IMR-90 (cell line): Measurements from ENCODE around the gene SLC43A2. TPM values are rescaled to one million over a fixed set of nuclear protein-coding genes. Genes with fewer than 3 reads are reported as not detected.
A peak's percentile ranks its signal among the peaks of the same experiment; 100 is the strongest.

Experiments
- ATAC-seq: fragments of 200-7000 bp; cut with Tn5 transposase; 2 replicates; pipeline ENCODE4 v1.9.1; 2020; ENCODE audit warnings: low read depth, mild to moderate bottlenecking, moderate library complexity
- BruUV-seq: library from RNA; stranded (reverse); fragments of 400-500 nt; replicated peaks from 2 replicates; lab custom pipeline; 2021; lab: Mats Ljungman, UMichigan
- CTCF ChIA-PET: fragments of 300-600 bp; formaldehyde crosslinking; extraction: SDS; loops from one replicate; lab custom pipeline; 2021; ENCODE audit warnings: antibody characterized with exemption; lab: Yijun Ruan, JAX
- POLR2A ChIA-PET: fragments of 300-600 bp; sonication (Branson Sonifier 250); formaldehyde crosslinking; loops from one replicate; lab custom pipeline; 2022; ENCODE audit warnings: antibody characterized with exemption; ENCODE audit not compliant: unreplicated experiment; lab: Charles Lee
- DNase-seq: peaks from one replicate; pipeline ENCODE4 v3.0.0; 2013
- H2AFZ ChIP-seq: replicated peaks from 2 replicates; pipeline ENCODE3; 2013; ENCODE audit warnings: low read length, mild to moderate bottlenecking; ENCODE audit not compliant: poor library complexity
- H2AK5ac ChIP-seq: 2 replicates; pipeline ENCODE4 v1.6.1; 2013; ENCODE audit warnings: low read depth, low read length, inconsistent platforms
- H2AK9ac ChIP-seq: replicated peaks from 2 replicates; pipeline ENCODE3; 2013; ENCODE audit warnings: mild to moderate bottlenecking, low read depth, low read length, moderate library complexity; ENCODE audit not compliant: poor library complexity
- H2BK120ac ChIP-seq: 2 replicates; pipeline ENCODE4 v1.6.1; 2013; ENCODE audit warnings: low read depth, low read length, inconsistent platforms
- H2BK15ac ChIP-seq: 3 replicates; pipeline ENCODE4 v1.6.1; 2013; ENCODE audit warnings: low read depth, low read length, inconsistent platforms
- H2BK20ac ChIP-seq: 2 replicates; pipeline ENCODE4 v1.6.1; 2013; ENCODE audit warnings: low read depth, mild to moderate bottlenecking, inconsistent platforms, low read length, moderate library complexity
- H2BK5ac ChIP-seq: 2 replicates; pipeline ENCODE4 v1.6.1; 2013; ENCODE audit warnings: mild to moderate bottlenecking, low read depth, low read length, inconsistent platforms; ENCODE audit not compliant: poor library complexity, severe bottlenecking
- H3K14ac ChIP-seq: replicated peaks from 2 replicates; pipeline ENCODE4 v1.6.1; 2013; ENCODE audit warnings: low read depth, low read length, inconsistent platforms
- H3K18ac ChIP-seq: 2 replicates; pipeline ENCODE4 v1.6.1; 2013; ENCODE audit warnings: low read depth, low read length, control low read depth
- H3K23ac ChIP-seq: 2 replicates; pipeline ENCODE4 v1.6.1; 2013; ENCODE audit warnings: low read depth, low read length, inconsistent platforms
- H3K27ac ChIP-seq: 2 replicates; pipeline ENCODE4 v1.5.1; 2013; ENCODE audit warnings: mild to moderate bottlenecking, control low read depth, low read length; ENCODE audit not compliant: insufficient read depth
- H3K27me3 ChIP-seq: 2 replicates; pipeline ENCODE4 v1.6.1; 2013; ENCODE audit warnings: low read length; ENCODE audit not compliant: control insufficient read depth, insufficient read depth
- H3K36me3 ChIP-seq: 2 replicates; pipeline ENCODE4 v1.6.1; 2013; ENCODE audit warnings: low read length, mixed read lengths; ENCODE audit not compliant: control insufficient read depth, insufficient read depth
- H3K4ac ChIP-seq: 2 replicates; pipeline ENCODE4 v1.6.1; 2013; ENCODE audit warnings: low read depth, low read length, inconsistent platforms
- H3K4me1 ChIP-seq: 2 replicates; pipeline ENCODE4 v1.6.1; 2013; ENCODE audit warnings: low read length, mixed read lengths; ENCODE audit not compliant: control insufficient read depth, insufficient read depth
- H3K4me2 ChIP-seq: 2 replicates; pipeline ENCODE4 v1.6.1; 2013; ENCODE audit warnings: low read depth, mild to moderate bottlenecking, control low read depth, low read length, moderate library complexity
- H3K4me3 ChIP-seq: 2 replicates; pipeline ENCODE4 v1.5.1; 2013; ENCODE audit warnings: low read depth, mild to moderate bottlenecking, control low read depth, low read length, moderate library complexity; ENCODE audit not compliant: insufficient read depth
- H3K56ac ChIP-seq: 2 replicates; pipeline ENCODE4 v1.6.1; 2013; ENCODE audit warnings: low read length, inconsistent platforms; ENCODE audit not compliant: insufficient read depth; ENCODE audit errors: extremely low read depth
- H3K79me1 ChIP-seq, 2 experiments: 2 replicates each; pipeline ENCODE4 v1.6.1; 2013; ENCODE audit warnings: low read length in 2 of 2, inconsistent platforms in 1 of 2, low read depth in 1 of 2
- H3K9ac ChIP-seq: 2 replicates; pipeline ENCODE4 v1.6.1; 2013; ENCODE audit warnings: low read depth, low read length, control low read depth
- H3K9me1 ChIP-seq: 2 replicates; pipeline ENCODE4 v1.6.1; 2013; ENCODE audit warnings: low read length, inconsistent platforms; ENCODE audit not compliant: insufficient read depth
- H3K9me3 ChIP-seq: 2 replicates; pipeline ENCODE4 v1.6.1; 2013; ENCODE audit warnings: low read length; ENCODE audit not compliant: control insufficient read depth, insufficient read depth
- H4K20me1 ChIP-seq: 2 replicates; pipeline ENCODE4 v1.6.1; 2013; ENCODE audit warnings: low read length, inconsistent platforms; ENCODE audit not compliant: insufficient read depth
- H4K5ac ChIP-seq: 2 replicates; pipeline ENCODE4 v1.6.1; 2013; ENCODE audit warnings: mild to moderate bottlenecking, low read depth, low read length, control low read depth
- H4K8ac ChIP-seq, 2 experiments: 2 replicates each; pipeline ENCODE4 v1.6.1; 2013; ENCODE audit warnings: low read depth in 2 of 2, low read length in 2 of 2, control low read depth in 1 of 2, inconsistent platforms in 1 of 2
- H4K91ac ChIP-seq: 2 replicates; pipeline ENCODE4 v1.6.1; 2013; ENCODE audit warnings: low read depth, low read length, inconsistent platforms; ENCODE audit not compliant: insufficient read depth
- BHLHE40 ChIP-seq: fragments of 150-350 bp; IDR thresholded peaks from 2 replicates; pipeline ENCODE4 v1.6.1; 2016; ENCODE audit warnings: mild to moderate bottlenecking, low read depth, low read length
- CEBPB ChIP-seq: IDR thresholded peaks from 2 replicates; pipeline ENCODE4 v1.6.1; 2012; ENCODE audit warnings: low read depth, low read length, improper control_type of control experiment
- FOS ChIP-seq: fragments of 150-350 bp; IDR thresholded peaks from 2 replicates; pipeline ENCODE4 v1.6.1; 2016; ENCODE audit warnings: low read depth, low read length
- MAFK ChIP-seq: IDR thresholded peaks from 2 replicates; pipeline ENCODE4 v1.6.1; 2012; ENCODE audit warnings: low read depth, low read length, improper control_type of control experiment
- MAZ ChIP-seq: IDR thresholded peaks from 2 replicates; pipeline ENCODE4 v1.6.1; 2012; ENCODE audit warnings: low read depth, mild to moderate bottlenecking, low read length, improper control_type of control experiment, moderate library complexity, borderline replicate concordance
- MXI1 ChIP-seq: IDR thresholded peaks from 2 replicates; pipeline ENCODE4 v1.6.1; 2012; ENCODE audit warnings: low read depth, mild to moderate bottlenecking, low read length, moderate library complexity, borderline replicate concordance
- NFE2L2 ChIP-seq: fragments of 150-350 bp; IDR thresholded peaks from 2 replicates; pipeline ENCODE4 v1.6.1; 2016; ENCODE audit warnings: low read depth, mild to moderate bottlenecking, low read length
- POLR2A ChIP-seq: IDR thresholded peaks from 2 replicates; pipeline ENCODE4 v1.6.1; 2012; ENCODE audit warnings: mild to moderate bottlenecking, low read depth, low read length
- RAD21 ChIP-seq: IDR thresholded peaks from 2 replicates; pipeline ENCODE4 v1.6.1; 2012; ENCODE audit warnings: low read length, improper control_type of control experiment
- RCOR1 ChIP-seq: IDR thresholded peaks from 2 replicates; pipeline ENCODE4 v1.6.1; 2012; ENCODE audit warnings: mild to moderate bottlenecking, low read length, improper control_type of control experiment; ENCODE audit not compliant: insufficient replicate concordance
- SMC3 ChIP-seq: fragments of 150-350 bp; IDR thresholded peaks from 2 replicates; pipeline ENCODE4 v1.6.1; 2016; ENCODE audit warnings: low read depth, mild to moderate bottlenecking, antibody characterized with exemption, low read length, moderate library complexity
- USF2 ChIP-seq: fragments of 150-350 bp; IDR thresholded peaks from 2 replicates; pipeline ENCODE4 v1.6.1; 2017; ENCODE audit warnings: mild to moderate bottlenecking, antibody characterized with exemption, low read length, low read depth
- WGBS, 2 experiments: methylation state at CpG; one replicate each; pipeline versions ENCODE4 v1.1.5 to v1.1.7; 2013; ENCODE audit warnings: missing lambda C conversion rate in 2 of 2; ENCODE audit not compliant: insufficient read length in 1 of 2; ENCODE audit errors: extremely low coverage in 2 of 2; 5-methylcytosine and 5-hydroxymethylcytosine counted together
- dilution Hi-C: fragments of 300-500 bp; cut with HindIII; formaldehyde crosslinking; loops from one replicate; pipeline ENCODE4 v1.14.3; 2018; ENCODE audit warnings: low sequenced_read_pairs; ENCODE audit not compliant: unreplicated experiment
- in situ Hi-C: fragments of 300-500 bp; cut with MboI; formaldehyde crosslinking; loops from 3 replicates; pipeline ENCODE4 v1.14.3; 2019; ENCODE audit warnings: low sequenced_read_pairs, inconsistent platforms, mixed read lengths
- intact Hi-C: fragments of 100-400 bp; cut with micrococcal nuclease; formaldehyde crosslinking; loops from 2 replicates; pipeline ENCODE4 v1.10.0; 2022
- polyA plus RNA-seq, 3 experiments: library from polyadenylated mRNA; depleted of rRNA; stranded (reverse); fragments of >200 nt; gene quantifications; 2 replicates each; pipeline ENCODE4 v1.2.3, GENCODE V29; 2012; ENCODE audit warnings: low replicate concordance in 1 of 3
- total RNA-seq: library from RNA; depleted of rRNA; stranded (reverse); fragments of >200 nt; gene quantifications from 2 replicates; pipeline ENCODE4 v1.2.3, GENCODE V29; 2012
- TF ChIP-seq, protein P1 (sequence below): conservative IDR thresholded peaks from 2 replicates; pipeline ENCODE4 v1.5.1; 2012; ENCODE audit warnings: mild to moderate bottlenecking, low read depth, low read length, improper control_type of control experiment
- TF ChIP-seq, protein P2 (sequence below): fragments of 150-350 bp; IDR thresholded peaks from 2 replicates; pipeline ENCODE4 v1.6.1; 2016; ENCODE audit warnings: low read depth, mild to moderate bottlenecking, low read length, moderate library complexity, borderline replicate concordance

The SLC43A2 gene
- total and polyA plus RNA-seq, 2 of the 4 experiments (the other 2 are of a cell fraction), result 3.8 to 9.0 TPM

DNA sequence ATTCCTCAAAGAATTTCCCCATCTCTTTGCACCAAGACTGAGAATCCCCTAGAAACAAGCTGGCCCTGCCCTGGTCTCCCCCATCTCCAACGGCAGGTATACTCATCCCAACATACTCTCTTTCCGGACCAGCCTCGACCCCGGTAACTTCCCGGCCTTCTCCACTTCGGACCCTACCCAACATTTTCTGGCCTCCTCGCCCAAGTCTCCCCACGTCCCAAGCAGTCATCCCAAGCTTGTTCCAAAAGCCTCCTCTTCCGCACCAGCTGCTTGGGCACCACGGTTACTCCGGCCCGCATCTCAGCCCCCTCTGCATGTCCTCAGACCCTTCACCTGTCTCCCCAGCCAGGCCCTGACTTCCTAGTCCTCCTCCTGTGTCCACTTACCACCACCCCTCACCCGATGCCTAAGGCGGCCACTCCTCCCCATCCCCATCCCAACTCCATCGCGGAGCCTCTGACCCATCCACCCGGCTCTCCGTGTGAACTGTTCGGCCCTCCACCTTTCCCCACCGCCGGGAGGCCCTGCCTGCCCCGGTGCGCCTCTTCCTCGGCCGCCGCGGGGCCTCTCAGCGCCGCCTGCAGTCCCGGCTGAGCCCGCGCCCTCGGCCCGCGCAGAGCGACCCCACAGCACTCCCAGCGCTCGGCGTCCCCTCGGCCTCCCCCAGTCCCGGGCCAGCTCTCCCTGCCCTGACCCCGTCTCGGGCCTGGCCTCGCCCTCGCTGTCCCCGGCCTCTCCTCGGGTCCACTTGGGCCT, 67.0 kb downstream of the SLC43A2 start:
- ChIA-PET POLR2A (no interaction called here), CTCF (interaction anchor here (1.3 kb wide), 1 partner anchor 13 kb away, joined by 3 read pairs; no protein-coding TSS in a partner anchor)
- Histone ChIP-seq H3K36me3 (peaks cover 7% of the 10 kb centered on the region; the same call in 1 of the 2 replicates), H2AK5ac (peak overlapping the region; percentile 58), H3K56ac (no peak overlapping the region), H2BK15ac (no peak overlapping the region), H3K27ac (peak overlapping the region; percentile 77), H3K23ac (peak overlapping the region; percentile 62), H4K8ac (no peak overlapping the region; a peak in 1 of 4 replicates), H3K4me3 (peak overlapping the region; percentile 99), H3K4me2 (peak overlapping the region; percentile 97), H3K27me3 (no peaks in the 10 kb centered on the region), H3K9me3 (no peaks in the 10 kb centered on the region), H4K5ac (no peak overlapping the region), H4K20me1 (peaks cover 51% of the 10 kb centered on the region), H3K4ac (peak overlapping the region; percentile 52), H2BK5ac (peak overlapping the region; percentile 63), H3K9me1 (peaks cover 26% of the 10 kb centered on the region), H2BK120ac (no peak overlapping the region), H2AFZ (peak overlapping the region; percentile 84), H4K91ac (no peak overlapping the region; the same call in 1 of the 2 replicates), H3K4me1 (peaks cover 9% of the 10 kb centered on the region; the same call in 1 of the 2 replicates), H3K79me1 (peaks cover 5 to 52% of the 10 kb centered on the region in 2 experiments), H2AK9ac (peak overlapping the region; percentile 94), H3K14ac (peak overlapping the region; percentile 42), H3K9ac (peak overlapping the region; percentile 90), H3K18ac (no peak overlapping the region), H2BK20ac (no peak overlapping the region)
- in situ Hi-C loops (no loop called here), intact Hi-C loops (loop anchor here (5.0 kb wide), 1 partner anchor 284 kb away; the partner anchor contains the start of gene TRARG1), dilution Hi-C loops (no loop called here)
- DNase-seq, result no peak
- BruUV-seq, result no TSS peak
- peak; percentile 47 for ATAC-seq
- WGBS, 2 experiments, result 6% methylated on average over 19 of the region's 47 CpGs; no CpG with 5 or more reads in 1 of the 2 experiments
- TF ChIP-seq MAFK (no peak), MXI1 (no peak), BHLHE40 (no peak), POLR2A (no peak), USF2 (no peak), FOS (no peak), NFE2L2 (no peak), CEBPB (no peak), MAZ (no peak), SMC3 (0 out of 2 replicates have a peak, but pooled peaks have one; percentile 8), RAD21 (peak; percentile 18; the same call in 1 of the 2 replicates), RCOR1 (no peak)
- TF ChIP-seq, protein P1, sequence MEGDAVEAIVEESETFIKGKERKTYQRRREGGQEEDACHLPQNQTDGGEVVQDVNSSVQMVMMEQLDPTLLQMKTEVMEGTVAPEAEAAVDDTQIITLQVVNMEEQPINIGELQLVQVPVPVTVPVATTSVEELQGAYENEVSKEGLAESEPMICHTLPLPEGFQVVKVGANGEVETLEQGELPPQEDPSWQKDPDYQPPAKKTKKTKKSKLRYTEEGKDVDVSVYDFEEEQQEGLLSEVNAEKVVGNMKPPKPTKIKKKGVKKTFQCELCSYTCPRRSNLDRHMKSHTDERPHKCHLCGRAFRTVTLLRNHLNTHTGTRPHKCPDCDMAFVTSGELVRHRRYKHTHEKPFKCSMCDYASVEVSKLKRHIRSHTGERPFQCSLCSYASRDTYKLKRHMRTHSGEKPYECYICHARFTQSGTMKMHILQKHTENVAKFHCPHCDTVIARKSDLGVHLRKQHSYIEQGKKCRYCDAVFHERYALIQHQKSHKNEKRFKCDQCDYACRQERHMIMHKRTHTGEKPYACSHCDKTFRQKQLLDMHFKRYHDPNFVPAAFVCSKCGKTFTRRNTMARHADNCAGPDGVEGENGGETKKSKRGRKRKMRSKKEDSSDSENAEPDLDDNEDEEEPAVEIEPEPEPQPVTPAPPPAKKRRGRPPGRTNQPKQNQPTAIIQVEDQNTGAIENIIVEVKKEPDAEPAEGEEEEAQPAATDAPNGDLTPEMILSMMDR, result peak; percentile 39
- TF ChIP-seq, protein P2, sequence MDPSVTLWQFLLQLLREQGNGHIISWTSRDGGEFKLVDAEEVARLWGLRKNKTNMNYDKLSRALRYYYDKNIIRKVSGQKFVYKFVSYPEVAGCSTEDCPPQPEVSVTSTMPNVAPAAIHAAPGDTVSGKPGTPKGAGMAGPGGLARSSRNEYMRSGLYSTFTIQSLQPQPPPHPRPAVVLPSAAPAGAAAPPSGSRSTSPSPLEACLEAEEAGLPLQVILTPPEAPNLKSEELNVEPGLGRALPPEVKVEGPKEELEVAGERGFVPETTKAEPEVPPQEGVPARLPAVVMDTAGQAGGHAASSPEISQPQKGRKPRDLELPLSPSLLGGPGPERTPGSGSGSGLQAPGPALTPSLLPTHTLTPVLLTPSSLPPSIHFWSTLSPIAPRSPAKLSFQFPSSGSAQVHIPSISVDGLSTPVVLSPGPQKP, result no peak
